Measurements from ENCODE around the gene LDB2. TPM values are rescaled to one million over a fixed set of nuclear protein-coding genes. Genes with fewer than 3 reads are reported as not detected.

LDB2 gene
- total RNA-seq, 2 donors from 2014 or later, result 31.0 to 34.1 TPM

DNA sequence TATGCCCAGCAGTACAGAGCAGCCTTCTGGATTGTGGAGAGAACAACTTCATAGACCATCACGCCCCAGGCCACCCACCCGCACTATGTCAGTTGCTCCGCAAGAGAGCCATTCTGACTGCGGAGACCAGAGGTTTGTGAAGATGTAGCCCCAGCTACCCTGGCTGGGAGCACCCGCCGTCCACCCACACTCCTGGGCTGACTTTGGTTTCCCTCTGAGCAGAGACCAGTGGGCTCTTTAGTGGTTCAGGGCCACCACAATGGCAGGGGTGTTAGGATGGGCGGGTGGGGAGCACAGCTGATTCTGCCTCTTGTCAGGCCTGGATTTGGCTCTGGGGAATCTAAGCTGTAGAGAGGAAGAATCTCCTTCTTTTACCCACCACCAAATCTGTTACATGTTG lies 313.4 kb downstream of the LDB2 start:
- TF ChIP-seq, protein P1, sequence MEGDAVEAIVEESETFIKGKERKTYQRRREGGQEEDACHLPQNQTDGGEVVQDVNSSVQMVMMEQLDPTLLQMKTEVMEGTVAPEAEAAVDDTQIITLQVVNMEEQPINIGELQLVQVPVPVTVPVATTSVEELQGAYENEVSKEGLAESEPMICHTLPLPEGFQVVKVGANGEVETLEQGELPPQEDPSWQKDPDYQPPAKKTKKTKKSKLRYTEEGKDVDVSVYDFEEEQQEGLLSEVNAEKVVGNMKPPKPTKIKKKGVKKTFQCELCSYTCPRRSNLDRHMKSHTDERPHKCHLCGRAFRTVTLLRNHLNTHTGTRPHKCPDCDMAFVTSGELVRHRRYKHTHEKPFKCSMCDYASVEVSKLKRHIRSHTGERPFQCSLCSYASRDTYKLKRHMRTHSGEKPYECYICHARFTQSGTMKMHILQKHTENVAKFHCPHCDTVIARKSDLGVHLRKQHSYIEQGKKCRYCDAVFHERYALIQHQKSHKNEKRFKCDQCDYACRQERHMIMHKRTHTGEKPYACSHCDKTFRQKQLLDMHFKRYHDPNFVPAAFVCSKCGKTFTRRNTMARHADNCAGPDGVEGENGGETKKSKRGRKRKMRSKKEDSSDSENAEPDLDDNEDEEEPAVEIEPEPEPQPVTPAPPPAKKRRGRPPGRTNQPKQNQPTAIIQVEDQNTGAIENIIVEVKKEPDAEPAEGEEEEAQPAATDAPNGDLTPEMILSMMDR (IDR thresholded peaks at IDR 0.05), result no peak
- DNase-seq (ENCODE audit: low spot score) (no peak), ATAC-seq (ENCODE audit: insufficient number of reproducible peaks, low FRiP score, low read depth) (no peak)
- H3K27ac ChIP-seq, result no peak overlapping the region
- H3K4me1 ChIP-seq (ENCODE audit: control insufficient read depth in 1 of 2, low read depth in 2 of 2), result peaks cover 0 to 18% of the 10 kb centered on the region in 2 donors
- H3K27me3 ChIP-seq (replicated peaks; ENCODE audit: insufficient read depth), result no peaks in the 10 kb centered on the region
- H3K4me3 ChIP-seq, result no peak overlapping the region
- H3K9me3 ChIP-seq, result no peaks in the 10 kb centered on the region
- H3K36me3 ChIP-seq, result no peaks in the 10 kb centered on the region

DNA sequence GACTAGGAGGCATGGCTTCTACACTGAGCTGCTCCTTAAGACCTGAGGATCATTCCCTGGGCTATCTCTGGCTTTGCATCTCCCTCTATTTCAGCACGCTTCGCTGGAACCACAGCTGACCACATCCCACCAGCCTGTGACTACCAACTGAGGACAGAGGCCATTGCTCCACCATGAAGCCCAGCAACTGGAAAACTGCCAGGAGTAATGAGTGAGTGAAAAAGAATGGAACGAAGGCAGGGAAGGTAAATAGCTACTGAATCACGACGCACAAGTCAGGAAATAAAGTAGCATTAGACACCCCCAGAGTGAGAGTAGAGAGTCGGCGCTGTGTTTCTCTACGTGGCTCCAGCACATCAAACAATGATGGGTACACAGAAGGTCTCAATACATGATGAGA lies 314.7 kb downstream of the LDB2 start:
- H3K9me3 ChIP-seq, result no peaks in the 10 kb centered on the region

DNA sequence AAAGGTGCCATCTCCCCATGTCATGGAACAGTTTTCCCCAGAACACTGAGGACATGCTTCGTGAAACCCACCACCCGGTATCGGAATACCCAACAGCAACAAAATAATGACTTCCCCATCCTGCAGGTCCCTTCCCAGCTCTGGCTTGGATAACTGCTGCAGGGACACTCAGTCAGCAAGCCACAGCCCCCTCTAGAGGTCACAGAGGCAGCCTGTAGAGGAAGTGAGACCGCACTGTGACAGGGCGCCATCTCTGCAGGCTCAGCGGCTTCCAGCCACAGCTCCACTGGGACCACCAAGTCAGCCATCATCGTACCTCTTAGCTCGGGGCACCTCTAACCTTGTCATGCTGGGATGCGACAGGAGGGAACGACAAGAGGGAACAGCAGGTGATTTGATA lies 315.9 kb downstream of the LDB2 start:
- ATAC-seq (ENCODE audit: insufficient number of reproducible peaks, low FRiP score, low read depth), result no peak

More for the DNA sequence above, 314.7 kb downstream of the LDB2 start:
- Histone ChIP-seq H3K27me3 (replicated peaks; ENCODE audit: insufficient read depth) (no peaks in the 10 kb centered on the region), H3K36me3 (no peaks in the 10 kb centered on the region), H3K4me3 (no peak overlapping the region), H3K27ac (no peak overlapping the region), H3K4me1 (ENCODE audit: control insufficient read depth in 1 of 2, low read depth in 2 of 2) (peaks cover 0 to 15% of the 10 kb centered on the region in 2 donors)
- TF ChIP-seq, protein P1 (IDR thresholded peaks at IDR 0.05), result no peak
- no peak for ATAC-seq (ENCODE audit: insufficient number of reproducible peaks, low FRiP score, low read depth)
- DNase-seq (ENCODE audit: low spot score), result no peak

DNA sequence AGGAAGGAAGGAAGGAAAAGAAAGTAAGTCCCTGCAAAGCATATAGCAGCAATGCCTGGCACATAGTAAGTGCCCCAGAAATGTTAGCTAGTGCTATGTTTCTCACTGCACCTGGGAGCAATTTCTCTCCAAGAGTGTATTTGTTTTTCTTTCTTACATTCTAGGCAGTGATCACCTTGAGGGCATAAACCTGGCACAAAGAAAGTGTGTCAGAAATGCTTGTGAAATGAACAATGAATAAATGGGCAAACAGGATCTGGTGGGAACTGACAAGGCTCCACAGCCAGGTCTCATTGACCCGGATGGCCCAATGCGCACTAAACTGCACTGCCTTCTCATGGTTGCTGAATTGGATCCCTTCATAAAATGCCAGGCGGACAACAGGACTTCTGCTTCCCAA lies 316.4 kb downstream of the LDB2 start:
- Histone ChIP-seq H3K36me3 (no peaks in the 10 kb centered on the region), H3K9me3 (no peaks in the 10 kb centered on the region), H3K27ac (no peak overlapping the region), H3K4me1 (ENCODE audit: control insufficient read depth in 1 of 2, low read depth in 2 of 2) (no peaks in the 10 kb centered on the region), H3K27me3 (replicated peaks; ENCODE audit: insufficient read depth) (no peaks in the 10 kb centered on the region), H3K4me3 (no peak overlapping the region)
- DNase-seq (ENCODE audit: low spot score), result no peak
- ATAC-seq (ENCODE audit: insufficient number of reproducible peaks, low FRiP score, low read depth), result no peak
- TF ChIP-seq, protein P1 (IDR thresholded peaks at IDR 0.05), result no peak

More for the DNA sequence above, 315.9 kb downstream of the LDB2 start:
- no peak overlapping the region for H3K27ac ChIP-seq
- H3K27me3 ChIP-seq (replicated peaks; ENCODE audit: insufficient read depth), result no peaks in the 10 kb centered on the region
- H3K4me3 ChIP-seq, result no peak overlapping the region
- H3K36me3 ChIP-seq, result no peaks in the 10 kb centered on the region
- DNase-seq (ENCODE audit: low spot score), result no peak
- TF ChIP-seq, protein P1 (IDR thresholded peaks at IDR 0.05), result no peak
- no peaks in the 10 kb centered on the region for H3K9me3 ChIP-seq
- peaks cover 0 to 3% of the 10 kb centered on the region in 2 donors for H3K4me1 ChIP-seq (ENCODE audit: control insufficient read depth in 1 of 2, low read depth in 2 of 2)

DNA sequence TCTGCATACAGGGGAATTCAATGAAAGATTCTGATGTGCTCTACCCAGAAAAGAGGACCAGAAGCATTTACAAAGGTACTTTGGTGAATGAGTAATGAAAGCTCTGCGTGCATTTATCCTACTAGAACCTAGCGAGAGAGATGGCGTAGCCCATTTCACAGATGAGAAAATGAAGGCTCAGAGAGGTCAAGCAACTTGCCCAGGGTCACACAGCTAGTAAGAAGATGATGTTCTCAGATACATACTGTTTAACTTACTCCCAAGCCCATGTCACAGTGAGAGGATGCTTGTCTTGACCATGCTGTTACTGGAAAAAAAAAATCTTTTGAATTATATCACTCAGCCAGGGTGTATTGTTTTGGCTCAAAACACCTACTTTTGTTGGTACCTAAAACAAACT lies 317.3 kb downstream of the LDB2 start:
- Histone ChIP-seq H3K4me1 (ENCODE audit: control insufficient read depth in 1 of 2, low read depth in 2 of 2) (no peaks in the 10 kb centered on the region), H3K36me3 (no peaks in the 10 kb centered on the region), H3K9me3 (no peaks in the 10 kb centered on the region), H3K27me3 (replicated peaks; ENCODE audit: insufficient read depth) (no peaks in the 10 kb centered on the region), H3K4me3 (no peak overlapping the region), H3K27ac (no peak overlapping the region)
- ATAC-seq (ENCODE audit: insufficient number of reproducible peaks, low FRiP score, low read depth) (no peak), DNase-seq (ENCODE audit: low spot score) (no peak)
- TF ChIP-seq, protein P1 (IDR thresholded peaks at IDR 0.05), result no peak
